Brain microvascular endothelial cell (primary cell): Measurements from ENCODE around the gene GANC.

ENCODE experiments used
- DNase-seq: peaks from one replicate; pipeline ENCODE4 v3.0.0-alpha.2; 2020
- H3K27ac ChIP-seq: fragments of 250-450 bp; sonication (Bioruptor Pico); 2 replicates; pipeline ENCODE4 v1.5.1; 2020; ENCODE audit warnings: mild to moderate bottlenecking, moderate library complexity
- H3K27me3 ChIP-seq: fragments of 250-450 bp; sonication (Bioruptor Pico); replicated peaks from 2 replicates; pipeline ENCODE4 v1.5.1; 2020; ENCODE audit warnings: mild to moderate bottlenecking
- H3K36me3 ChIP-seq: fragments of 250-450 bp; sonication (Bioruptor Pico); replicated peaks from 2 replicates; pipeline ENCODE4 v1.5.1; 2020; ENCODE audit warnings: mild to moderate bottlenecking
- H3K4me3 ChIP-seq: 2 replicates; pipeline ENCODE4 v1.5.1; 2011; ENCODE audit warnings: low read depth, mild to moderate bottlenecking, control low read depth, low read length, moderate library complexity
- CTCF ChIP-seq: IDR thresholded peaks from 2 replicates; pipeline ENCODE4 v1.5.1; 2011; ENCODE audit warnings: low read depth, mild to moderate bottlenecking, moderate library complexity, low read length, control low read depth, inconsistent platforms; ENCODE audit errors: missing control alignments
- in situ Hi-C: cut with HindIII; loops from 2 replicates; pipeline ENCODE4 v1.10.0; 2017; ENCODE audit warnings: low sequenced_read_pairs, low pct_ligation_motif_present

GANC gene

GRCh38 chr15:42233107-42233506, 39.9 kb upstream of the GANC start:
- TF ChIP-seq CTCF, result no peak
- DNase-seq, result no peak
- Histone ChIP-seq H3K36me3 (peaks cover 48% of the 10 kb centered on the region), H3K27me3 (no peaks in the 10 kb centered on the region), H3K27ac (no peak overlapping the region), H3K4me3 (no peak overlapping the region)
- in situ Hi-C loops, result no loop called here

GRCh38 chr15:42239528-42240182, 33.3 kb upstream of the GANC start:
- Histone ChIP-seq H3K36me3 (peaks cover 23% of the 10 kb centered on the region), H3K27me3 (no peaks in the 10 kb centered on the region), H3K27ac (no peak overlapping the region), H3K4me3 (no peak overlapping the region)
- no peak for DNase-seq
- in situ Hi-C loops, result no loop called here
- no peak for TF ChIP-seq CTCF

GRCh38 chr15:42240823-42241222, 32.2 kb upstream of the GANC start:
- no peak for TF ChIP-seq CTCF
- Histone ChIP-seq H3K4me3 (no peak overlapping the region), H3K36me3 (peaks cover 16% of the 10 kb centered on the region), H3K27me3 (no peaks in the 10 kb centered on the region), H3K27ac (no peak overlapping the region)
- in situ Hi-C loops, result no loop called here
- DNase-seq, result no peak

- peaks cover 25% of the 10 kb centered on the region for H3K36me3 ChIP-seq
- no peak overlapping the region for H3K27ac ChIP-seq
- TF ChIP-seq CTCF, result no peak
- in situ Hi-C loops, result no loop called here
- DNase-seq, result no peak
- no peak overlapping the region for H3K4me3 ChIP-seq
- no peaks in the 10 kb centered on the region for H3K27me3 ChIP-seq
Measured at GRCh38 chr15:42253300-42253699, 19.7 kb upstream of the GANC start.

GRCh38 chr15:42264795-42265194, 8.2 kb upstream of the GANC start:
- in situ Hi-C loops, result no loop called here
- H3K4me3 ChIP-seq, result no peak overlapping the region
- no peak for DNase-seq
- H3K27ac ChIP-seq, result no peak overlapping the region
- H3K36me3 ChIP-seq, result peaks cover 62% of the 10 kb centered on the region
- TF ChIP-seq CTCF, result no peak
- no peaks in the 10 kb centered on the region for H3K27me3 ChIP-seq

GRCh38 chr15:42267286-42267685, 5.7 kb upstream of the GANC start:
- no peak overlapping the region for H3K27ac ChIP-seq
- no peaks in the 10 kb centered on the region for H3K27me3 ChIP-seq
- peaks cover 46% of the 10 kb centered on the region for H3K36me3 ChIP-seq
- no peak overlapping the region for H3K4me3 ChIP-seq
- in situ Hi-C loops, result no loop called here
- DNase-seq, result no peak
- TF ChIP-seq CTCF, result no peak
